Activated CD4-positive, CD25-positive, alpha-beta regulatory T cell (primary cell): ENCODE results near the gene MFAP1.

Experiments used
- DNase-seq, 4 experiments: peaks; one replicate each; lab custom pipeline; 2025; lab: John Stamatoyannopoulos, UW

MFAP1 gene

GRCh38 chr15:43776101-43776717 is 48.3 kb downstream of the MFAP1 start:
- DNase-seq, result no peak

- no peak for DNase-seq
Measured at GRCh38 chr15:43775411-43775965, 49.0 kb downstream of the MFAP1 start.

GRCh38 chr15:43774062-43774461 is 50.4 kb downstream of the MFAP1 start:
- DNase-seq, result no peak

GRCh38 chr15:43772624-43773023 is 51.9 kb downstream of the MFAP1 start:
- DNase-seq, result no peak

- no peak for DNase-seq
Measured at GRCh38 chr15:43771816-43772215, 52.7 kb downstream of the MFAP1 start.

- peak; percentile 21 to 34 (median 32) for DNase-seq
Measured at GRCh38 chr15:43769584-43770228, 54.8 kb downstream of the MFAP1 start.

- no peak for DNase-seq
Measured at GRCh38 chr15:43763819-43764446, 60.6 kb downstream of the MFAP1 start.

- DNase-seq, result no peak
Measured at GRCh38 chr15:43762824-43763223, 61.7 kb downstream of the MFAP1 start.
